Measurements from ENCODE around the gene ITGB5.

Gene ITGB5

DNA sequence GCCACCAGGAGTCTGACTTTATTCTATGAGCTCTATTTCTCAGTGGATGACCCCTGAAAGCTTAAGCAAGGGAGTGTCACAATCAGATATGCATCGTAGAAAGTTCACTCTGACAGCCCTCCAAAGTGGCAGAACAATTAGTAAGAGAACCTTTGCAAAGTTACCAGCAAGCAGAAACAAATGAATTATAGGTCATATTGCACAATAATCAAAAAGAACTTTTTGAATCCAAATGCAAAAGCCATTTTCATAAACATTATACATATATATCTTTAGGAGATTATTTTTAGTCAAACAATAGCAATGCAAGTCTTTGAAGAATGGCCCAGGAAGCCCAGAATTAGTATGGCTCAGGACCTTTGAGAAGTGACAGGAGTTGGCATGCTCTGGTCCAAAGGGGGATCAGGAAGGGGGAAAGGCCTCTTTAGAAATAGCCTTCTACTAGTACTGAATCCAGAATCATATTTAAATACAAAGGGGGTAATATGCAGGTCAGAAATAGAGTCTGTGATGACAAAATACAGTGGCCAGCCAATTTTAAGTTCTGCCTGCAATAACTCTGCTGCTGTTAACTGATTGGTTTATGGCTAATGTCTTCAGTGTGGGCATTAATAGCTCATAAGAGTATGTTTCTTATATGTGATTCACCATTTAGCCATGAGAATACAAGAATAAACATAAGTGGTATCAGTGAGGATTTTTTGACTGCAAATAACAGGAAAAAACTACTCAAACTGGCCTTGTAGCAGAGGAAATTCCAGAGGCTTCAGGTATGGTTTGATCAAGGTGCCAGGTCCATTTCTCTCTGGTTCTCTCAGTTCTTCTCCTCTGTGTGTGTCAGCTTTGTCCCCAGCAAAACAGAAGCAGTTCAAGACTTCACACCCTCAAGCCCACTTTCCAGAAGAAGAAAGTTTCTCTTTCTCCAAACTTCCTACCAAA, 17.0 kb upstream of the ITGB5 start:
- in situ Hi-C loops (cut with HindIII; ENCODE audit: low pct_ligation_motif_present, low pct_unique_long_range_greater_than_20kb, low sequenced_read_pairs): no loop called here
- DNase-seq: no peak

GRCh38 chr3:124896824-124897526, 9.8 kb upstream of the ITGB5 start:
- in situ Hi-C loops (cut with HindIII; ENCODE audit: low pct_ligation_motif_present, low pct_unique_long_range_greater_than_20kb, low sequenced_read_pairs): loop anchor here (10.0 kb wide), 1 partner anchor 132 kb away; no protein-coding TSS in a partner anchor

DNA sequence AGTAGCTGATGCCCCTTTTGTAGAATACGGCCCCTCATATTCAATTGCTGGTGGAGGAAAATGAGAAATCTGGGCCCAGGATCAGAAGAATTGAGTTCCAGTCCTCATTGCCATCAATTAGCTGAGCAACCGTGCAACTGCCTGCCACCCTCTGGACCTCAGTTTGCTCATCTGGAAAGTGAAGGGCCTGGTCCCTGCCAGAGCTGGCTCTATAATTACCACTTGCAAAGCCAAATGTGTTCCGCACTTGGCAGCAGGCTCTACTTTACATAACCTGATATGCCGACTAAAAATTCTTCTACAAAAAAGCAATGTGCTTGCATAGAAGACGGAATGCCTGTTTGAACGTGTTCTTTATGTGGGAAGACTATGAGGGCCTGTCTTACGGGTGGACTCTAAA, 8.6 kb upstream of the ITGB5 start:
- in situ Hi-C loops (cut with HindIII; ENCODE audit: low pct_ligation_motif_present, low pct_unique_long_range_greater_than_20kb, low sequenced_read_pairs): loop anchor here (10.0 kb wide), 1 partner anchor 131 kb away; no protein-coding TSS in a partner anchor
- no peak for DNase-seq

More at GRCh38 chr3:124896824-124897526, 9.8 kb upstream of the ITGB5 start:
- no peak for DNase-seq

- DNase-seq: no peak
- in situ Hi-C loops (cut with HindIII; ENCODE audit: low pct_ligation_motif_present, low pct_unique_long_range_greater_than_20kb, low sequenced_read_pairs): loop anchor here (10.0 kb wide), 1 partner anchor 129 kb away; no protein-coding TSS in a partner anchor
These were observed 6.4 kb upstream of the ITGB5 start for GRCh38 chr3:124893526-124893925.

GRCh38 chr3:124890573-124891190, 3.5 kb upstream of the ITGB5 start:
- no peak for DNase-seq
- in situ Hi-C loops (cut with HindIII; ENCODE audit: low pct_ligation_motif_present, low pct_unique_long_range_greater_than_20kb, low sequenced_read_pairs): loop anchor here (10.0 kb wide), 1 partner anchor 126 kb away; no protein-coding TSS in a partner anchor

DNA sequence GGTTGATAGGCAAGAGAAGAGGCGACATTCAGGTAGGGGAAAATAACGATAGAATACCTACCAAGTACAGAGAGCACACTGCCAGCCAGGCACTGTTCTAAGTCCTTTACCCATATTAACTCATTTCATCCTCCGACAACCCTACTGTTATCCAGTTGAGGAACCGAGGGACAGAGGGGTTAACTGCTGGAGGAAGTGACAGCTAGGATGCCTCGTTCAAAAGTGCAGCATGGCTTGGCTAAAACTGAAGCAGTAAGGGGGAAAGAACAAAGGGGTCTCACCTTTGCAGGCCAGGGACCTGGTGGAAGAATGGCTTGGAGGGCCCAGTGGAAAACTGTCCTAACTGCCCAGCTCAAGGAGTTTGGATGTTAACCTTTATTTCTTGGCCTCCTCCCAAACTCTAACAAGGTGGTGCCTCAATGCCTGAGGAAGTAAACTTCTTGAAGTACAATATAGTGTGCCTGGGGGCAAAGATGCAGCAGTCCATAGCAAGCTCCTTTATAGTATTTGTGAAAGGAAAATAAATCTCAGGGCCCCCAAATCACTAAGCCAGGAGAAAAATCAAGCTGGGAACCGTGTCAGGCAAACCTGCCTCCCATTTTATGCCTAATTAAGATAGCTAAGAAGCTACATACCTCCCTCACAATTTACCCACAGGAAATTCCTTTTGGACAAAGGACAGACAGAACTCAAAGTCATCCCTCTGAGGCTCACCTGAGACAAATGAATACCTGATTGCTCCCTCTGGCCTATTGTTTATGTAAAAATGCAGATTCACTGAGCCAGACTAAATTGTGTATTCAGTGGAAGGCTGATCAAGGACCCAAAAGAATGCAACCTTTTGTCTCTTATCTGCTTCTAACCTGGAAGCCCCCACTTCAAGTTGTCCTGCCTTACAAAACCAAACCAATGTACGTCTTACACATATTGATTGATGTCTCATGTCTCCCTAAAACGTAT, 1.6 kb upstream of the ITGB5 start:
- DNase-seq: no peak
- in situ Hi-C loops (cut with HindIII; ENCODE audit: low pct_ligation_motif_present, low pct_unique_long_range_greater_than_20kb, low sequenced_read_pairs): no loop called here

GRCh38 chr3:124887932-124888298, 750 bp upstream of the ITGB5 start:
- DNase-seq: no peak
- in situ Hi-C loops (cut with HindIII; ENCODE audit: low pct_ligation_motif_present, low pct_unique_long_range_greater_than_20kb, low sequenced_read_pairs): no loop called here

GRCh38 chr3:124886168-124887056, 753 bp downstream of the ITGB5 start:
- DNase-seq: peak; percentile 49
- in situ Hi-C loops (cut with HindIII; ENCODE audit: low pct_ligation_motif_present, low pct_unique_long_range_greater_than_20kb, low sequenced_read_pairs): no loop called here

GRCh38 chr3:124885466-124886167, 1.5 kb downstream of the ITGB5 start:
- DNase-seq: peak; percentile 34
- in situ Hi-C loops (cut with HindIII; ENCODE audit: low pct_ligation_motif_present, low pct_unique_long_range_greater_than_20kb, low sequenced_read_pairs): no loop called here

DNA sequence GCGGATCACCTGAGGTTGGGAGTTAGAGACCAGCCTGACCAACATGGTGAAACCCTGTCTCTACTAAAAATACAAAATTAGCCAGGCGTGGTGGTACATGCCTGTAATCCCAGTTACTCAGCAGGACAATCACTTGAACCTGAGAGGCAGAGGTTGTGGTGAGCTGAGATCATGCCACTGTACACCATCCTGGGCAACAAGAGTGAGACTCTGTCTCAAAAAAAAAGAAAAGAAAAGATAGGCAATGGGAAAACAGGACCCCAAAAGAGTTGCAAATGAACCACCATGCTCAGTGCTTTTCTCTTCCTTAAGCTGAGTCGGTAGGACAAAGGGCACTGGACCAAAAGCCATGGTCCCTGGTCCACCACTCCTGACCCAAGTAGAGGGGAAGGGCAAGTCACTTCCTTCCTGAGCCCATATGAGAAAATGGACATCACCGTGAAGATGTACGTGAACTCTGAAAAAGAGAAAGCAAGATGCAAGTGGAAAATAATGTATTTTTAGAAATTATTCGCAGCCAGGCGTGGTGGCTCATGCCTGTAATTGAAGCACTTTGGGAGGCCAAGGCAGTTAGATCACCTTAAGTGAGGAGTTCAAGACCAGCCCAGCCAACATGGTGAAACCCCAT, 2.6 kb downstream of the ITGB5 start:
- DNase-seq: no peak
- in situ Hi-C loops (cut with HindIII; ENCODE audit: low pct_ligation_motif_present, low pct_unique_long_range_greater_than_20kb, low sequenced_read_pairs): no loop called here

- no peak for DNase-seq
- in situ Hi-C loops (cut with HindIII; ENCODE audit: low pct_ligation_motif_present, low pct_unique_long_range_greater_than_20kb, low sequenced_read_pairs): no loop called here
These were observed 3.2 kb downstream of the ITGB5 start for GRCh38 chr3:124883766-124884473.

GRCh38 chr3:124882816-124883747, 4.1 kb downstream of the ITGB5 start:
- in situ Hi-C loops (cut with HindIII; ENCODE audit: low pct_ligation_motif_present, low pct_unique_long_range_greater_than_20kb, low sequenced_read_pairs): no loop called here
- DNase-seq: no peak

GRCh38 chr3:124881976-124882697, 5.0 kb downstream of the ITGB5 start:
- no peak for DNase-seq
- in situ Hi-C loops (cut with HindIII; ENCODE audit: low pct_ligation_motif_present, low pct_unique_long_range_greater_than_20kb, low sequenced_read_pairs): no loop called here

- in situ Hi-C loops (cut with HindIII; ENCODE audit: low pct_ligation_motif_present, low pct_unique_long_range_greater_than_20kb, low sequenced_read_pairs): no loop called here
- no peak for DNase-seq
These were observed 7.9 kb downstream of the ITGB5 start for GRCh38 chr3:124879337-124879680.
